Hepatocyte (in vitro differentiated cells): ENCODE data around the gene CDK10. TPM values are rescaled to one million over a fixed set of nuclear protein-coding genes. Genes with fewer than 3 reads are reported as not detected.

ENCODE experiments used
- DNase-seq: peaks from one replicate; pipeline ENCODE4 v3.0.0-alpha.2; 2016; ENCODE audit warnings: low spot score
- H2AFZ ChIP-seq: fragments of 200-600 bp; sonication (generic); 2 replicates; pipeline ENCODE4 v1.6.0; 2016; ENCODE audit warnings: antibody characterized with exemption, mild to moderate bottlenecking
- H3K27ac ChIP-seq: fragments of 200-600 bp; sonication (generic); 2 replicates; pipeline ENCODE4 v1.5.1; 2016; ENCODE audit warnings: mild to moderate bottlenecking
- H3K27me3 ChIP-seq: fragments of 200-600 bp; sonication (generic); 2 replicates; pipeline ENCODE4 v1.6.1; 2016
- H3K36me3 ChIP-seq: fragments of 200-600 bp; sonication (generic); replicated peaks from 2 replicates; pipeline ENCODE4 v1.5.1; 2016; ENCODE audit warnings: low read depth; ENCODE audit not compliant: insufficient read depth
- H3K4me1 ChIP-seq: fragments of 200-600 bp; sonication (generic); 2 replicates; pipeline ENCODE4 v1.5.1; 2016; ENCODE audit warnings: mild to moderate bottlenecking, moderate library complexity; ENCODE audit not compliant: insufficient read depth
- H3K4me2 ChIP-seq: fragments of 200-600 bp; sonication (generic); 2 replicates; pipeline ENCODE4 v1.6.0; 2016
- H3K4me3 ChIP-seq: fragments of 200-600 bp; sonication (generic); 2 replicates; pipeline ENCODE4 v1.5.1; 2016; ENCODE audit warnings: mild to moderate bottlenecking
- H3K79me2 ChIP-seq: fragments of 200-600 bp; sonication (generic); 2 replicates; pipeline ENCODE4 v1.6.0; 2017; ENCODE audit warnings: mild to moderate bottlenecking
- H3K9me2 ChIP-seq: fragments of 200-600 bp; sonication (generic); replicated peaks from 2 replicates; pipeline ENCODE4 v1.6.0; 2017; ENCODE audit warnings: mild to moderate bottlenecking; ENCODE audit not compliant: insufficient read depth
- H3K9me3 ChIP-seq: fragments of 200-600 bp; sonication (generic); 2 replicates; pipeline ENCODE4 v1.5.1; 2016; ENCODE audit warnings: low read depth, mild to moderate bottlenecking
- H4K20me1 ChIP-seq: fragments of 200-600 bp; sonication (generic); 2 replicates; pipeline ENCODE4 v1.6.0; 2016; ENCODE audit warnings: mild to moderate bottlenecking; ENCODE audit not compliant: insufficient read depth, poor library complexity, severe bottlenecking
- CTCF ChIP-seq: fragments of 200-600 bp; sonication (generic); IDR thresholded peaks from 2 replicates; pipeline ENCODE4 v1.5.1; 2016; ENCODE audit warnings: antibody characterized with exemption, mild to moderate bottlenecking; ENCODE audit not compliant: poor library complexity
- EZH2 ChIP-seq: fragments of 200-600 bp; sonication (generic); IDR thresholded peaks from 2 replicates; pipeline ENCODE4 v1.6.1; 2016; ENCODE audit warnings: antibody characterized with exemption, mild to moderate bottlenecking, borderline replicate concordance
- EZH2phosphoT487 ChIP-seq: fragments of 200-600 bp; sonication (generic); IDR thresholded peaks from one replicate; pipeline ENCODE4 v1.6.1; 2018; ENCODE audit warnings: antibody characterized with exemption, mild to moderate bottlenecking, low read depth, moderate library complexity; ENCODE audit not compliant: unreplicated experiment, severe bottlenecking
- WGBS: methylation state at CpG from one replicate; pipeline ENCODE4 v1.1.6; 2016; ENCODE audit warnings: low lambda C conversion rate; ENCODE audit errors: missing lambda C conversion rate; 5-methylcytosine and 5-hydroxymethylcytosine counted together
- polyA plus RNA-seq: library from polyadenylated mRNA; unstranded; fragments of >200 nt; fragmentation: Nextera tagmentation; extraction: Ambion mirVana; gene quantifications from 2 replicates; pipeline ENCODE4 v1.2.1, GENCODE V29; 2016
- total RNA-seq: library from RNA; depleted of rRNA; stranded (reverse); fragments of >200 nt; gene quantifications from 2 replicates; pipeline ENCODE4 v1.2.3, GENCODE V29; 2014

The CDK10 gene
- total RNA-seq (60.1 and 70.4 TPM in 2 replicates), polyA plus RNA-seq (155 and 187 TPM in 2 replicates)

- Histone ChIP-seq H3K27ac (peak within 1 kb of the TSS; percentile 93), H3K79me2 (peaks cover 28% of the 10 kb centered on the region), H3K4me2 (peak within 1 kb of the TSS; percentile 81), H2AFZ (peak within 1 kb of the TSS; percentile 91), H3K9me3 (no peaks in the 10 kb centered on the region), H3K4me3 (peak within 1 kb of the TSS; percentile 68), H3K36me3 (no peaks in the 10 kb centered on the region), H3K9me2 (no peaks in the 10 kb centered on the region), H4K20me1 (peaks cover 4% of the 10 kb centered on the region), H3K27me3 (no peaks in the 10 kb centered on the region), H3K4me1 (peaks cover 11% of the 10 kb centered on the region)
- 3% methylated on average over 48 of the region's 67 CpGs for WGBS
- DNase-seq: peak; percentile 94
- no peak for TF ChIP-seq EZH2
- no peak for TF ChIP-seq CTCF
- no peak for TF ChIP-seq EZH2phosphoT487
Measured at GRCh38 chr16:89686520-89687091, at the start of gene CDK10. CDK10 (plus strand) TSS chr16:89686689; CDS start chr16:89686711, 22 bp downstream.

- no peaks in the 10 kb centered on the region for H4K20me1 ChIP-seq
- H2AFZ ChIP-seq: no peak overlapping the region
- H3K27ac ChIP-seq: no peak overlapping the region
- H3K4me2 ChIP-seq: no peak overlapping the region
- H3K36me3 ChIP-seq: no peaks in the 10 kb centered on the region
- no peaks in the 10 kb centered on the region for H3K27me3 ChIP-seq
- no peaks in the 10 kb centered on the region for H3K9me2 ChIP-seq
- no peak for TF ChIP-seq CTCF
- no peak for TF ChIP-seq EZH2phosphoT487
- TF ChIP-seq EZH2: no peak
- no peak for DNase-seq
- no peak overlapping the region for H3K4me3 ChIP-seq
- WGBS: 84% methylated on average over 10 of the region's 10 CpGs
- no peaks in the 10 kb centered on the region for H3K79me2 ChIP-seq
- H3K9me3 ChIP-seq: no peaks in the 10 kb centered on the region
- H3K4me1 ChIP-seq: peaks cover 7% of the 10 kb centered on the region
Measured at GRCh38 chr16:89637379-89637778, 49.1 kb upstream of the CDK10 start.

GRCh38 chr16:89638455-89638854, 48.0 kb upstream of the CDK10 start:
- no peak overlapping the region for H3K4me3 ChIP-seq
- 92% methylated on average over 5 of the region's 10 CpGs for whole genome bisulfite sequencing
- no peaks in the 10 kb centered on the region for H4K20me1 ChIP-seq
- no peaks in the 10 kb centered on the region for H3K27me3 ChIP-seq
- no peaks in the 10 kb centered on the region for H3K9me3 ChIP-seq
- peaks cover 7% of the 10 kb centered on the region for H3K4me1 ChIP-seq
- H3K36me3 ChIP-seq: no peaks in the 10 kb centered on the region
- DNase-seq: no peak
- H3K27ac ChIP-seq: no peak overlapping the region
- no peaks in the 10 kb centered on the region for H3K79me2 ChIP-seq
- H3K4me2 ChIP-seq: no peak overlapping the region
- no peaks in the 10 kb centered on the region for H3K9me2 ChIP-seq
- no peak for TF ChIP-seq EZH2phosphoT487
- H2AFZ ChIP-seq: no peak overlapping the region

- Histone ChIP-seq H3K9me2 (no peaks in the 10 kb centered on the region), H4K20me1 (no peaks in the 10 kb centered on the region), H3K36me3 (no peaks in the 10 kb centered on the region), H2AFZ (no peak overlapping the region), H3K4me3 (no peak overlapping the region), H3K27me3 (no peaks in the 10 kb centered on the region), H3K4me1 (peaks cover 7% of the 10 kb centered on the region), H3K4me2 (no peak overlapping the region), H3K27ac (no peak overlapping the region), H3K9me3 (no peaks in the 10 kb centered on the region), H3K79me2 (no peaks in the 10 kb centered on the region)
- no peak for TF ChIP-seq CTCF
- no peak for TF ChIP-seq EZH2phosphoT487
- DNase-seq: no peak
- WGBS: 96% methylated on average over 5 of the region's 6 CpGs
Measured at GRCh38 chr16:89639385-89639784, 47.1 kb upstream of the CDK10 start.
